Measurements from ENCODE around the gene GTF2IRD1.
"Not testable (repeated sequence)": the region's sequence is repeated elsewhere in the genome, so short reads cannot be mapped to it uniquely, and the experiment has no call there.

The GTF2IRD1 gene

DNA sequence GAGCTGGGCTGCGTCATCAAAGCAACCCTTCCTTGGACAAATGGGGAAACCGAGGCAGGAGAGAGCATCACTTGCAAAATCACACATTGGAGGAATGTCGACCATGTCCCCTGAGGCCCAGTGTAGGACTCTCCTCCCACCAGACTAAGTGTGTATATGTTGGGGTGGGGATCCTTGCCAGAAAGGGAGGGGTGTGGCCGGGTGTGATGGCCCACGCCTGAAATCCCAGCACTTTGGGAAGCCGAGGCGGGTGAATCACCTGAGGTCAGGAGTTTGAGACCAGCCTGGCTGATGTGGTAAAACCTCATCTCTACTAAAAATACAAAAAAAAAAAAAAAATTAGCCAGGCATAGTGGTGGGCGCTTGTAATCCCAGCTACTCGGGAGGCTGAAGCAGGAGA lies 23.3 kb upstream of the GTF2IRD1 start:
- not testable (repeated sequence) for DNase-seq

DNA sequence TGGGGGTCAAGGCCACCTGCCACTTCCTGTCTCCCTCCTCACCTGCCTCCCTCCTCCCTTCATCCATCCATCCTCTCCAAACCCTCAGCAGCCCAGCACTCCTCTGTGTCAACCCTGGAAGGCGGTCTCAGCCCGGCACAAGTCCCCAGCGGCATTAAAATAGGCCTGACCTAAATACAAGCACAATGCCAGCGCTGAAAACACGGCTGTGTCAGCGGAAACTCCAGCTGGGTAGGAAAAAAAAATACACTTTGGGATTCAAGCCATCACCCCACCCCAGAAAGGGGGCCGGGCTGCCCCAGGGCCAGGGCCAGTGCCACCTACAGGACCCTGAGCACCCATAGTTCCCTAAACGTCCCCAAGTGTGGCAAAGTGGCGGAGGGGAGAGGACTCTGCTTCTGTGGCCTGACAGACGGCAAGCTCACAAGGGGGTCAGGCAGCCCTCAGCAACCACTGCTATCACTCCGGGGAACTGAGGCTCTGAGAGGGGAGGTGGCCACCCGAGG lies 22.7 kb upstream of the GTF2IRD1 start:
- DNase-seq: no peak

DNA sequence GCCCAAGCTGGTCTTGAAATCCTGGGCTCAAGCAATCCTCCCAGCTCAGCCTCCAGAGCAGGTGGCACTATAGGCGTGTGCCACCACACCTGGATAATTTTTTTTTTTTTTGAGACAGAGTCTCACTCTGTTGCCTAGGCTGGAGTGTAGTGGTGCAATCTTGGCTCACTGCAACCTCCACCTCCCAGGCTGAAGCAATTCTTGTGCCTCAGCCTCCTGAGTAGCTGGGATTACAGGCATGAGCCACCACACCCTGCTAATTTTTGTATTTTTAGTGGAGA lies 16.5 kb upstream of the GTF2IRD1 start:
- DNase-seq: not testable (repeated sequence)

DNA sequence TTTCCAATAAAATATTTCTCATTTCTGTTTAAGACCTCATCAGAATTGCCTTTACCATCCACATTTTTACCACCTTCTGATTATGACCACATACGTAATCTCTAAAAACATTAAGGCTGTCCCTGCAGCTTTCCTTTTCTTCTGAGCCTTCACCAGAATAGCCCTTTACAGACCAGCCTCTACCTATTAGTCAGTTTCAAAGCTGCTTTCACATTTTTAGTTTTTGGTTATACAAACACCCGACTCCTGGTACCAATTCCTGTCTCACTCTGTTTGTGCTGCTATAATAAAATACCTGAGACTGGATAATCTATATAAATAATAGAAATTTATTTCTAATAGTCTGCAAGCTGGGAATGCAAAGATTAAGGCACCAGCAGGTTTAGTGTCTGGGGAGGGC lies 15.4 kb upstream of the GTF2IRD1 start:
- DNase-seq: no peak

DNA sequence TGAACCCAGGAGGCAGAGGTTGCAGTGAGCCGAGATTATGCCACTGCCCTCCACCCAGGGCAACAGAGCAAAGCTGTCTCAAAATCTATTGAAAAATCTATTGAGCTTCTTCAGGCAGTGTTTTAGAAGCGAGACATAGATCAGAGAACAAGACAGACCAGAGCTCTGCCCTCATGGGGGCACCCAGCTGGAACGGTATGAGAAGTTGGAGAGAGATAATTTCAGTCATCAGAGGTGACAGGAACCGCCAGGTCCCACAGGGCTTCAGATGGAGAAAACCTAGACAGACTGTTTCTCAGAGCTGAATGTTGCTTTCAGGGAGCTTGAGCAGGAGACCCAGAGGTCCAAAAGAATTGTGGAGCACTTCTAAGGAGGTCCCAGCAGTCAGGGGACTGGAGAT lies 14.2 kb upstream of the GTF2IRD1 start:
- no peak for DNase-seq

DNA sequence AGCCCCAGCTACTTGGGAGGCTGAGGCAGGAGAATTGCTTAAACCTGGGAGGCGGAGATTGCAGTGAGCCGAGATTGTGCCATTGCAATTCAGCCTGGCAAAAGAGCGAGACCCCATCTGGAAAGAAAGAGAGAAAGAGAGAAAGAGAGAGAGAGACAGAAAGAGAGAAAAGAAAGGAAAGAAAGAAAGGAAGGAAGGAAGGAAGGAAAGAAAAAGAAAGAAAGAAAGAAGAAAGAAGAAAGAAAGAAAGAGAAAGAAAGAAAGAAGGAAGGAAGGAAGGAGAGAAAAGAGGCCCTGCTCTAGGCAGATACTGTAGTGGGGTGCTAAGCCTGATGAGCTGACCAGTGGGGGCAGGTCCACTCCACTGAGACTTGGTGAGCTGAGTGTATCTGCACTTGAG lies 13.6 kb upstream of the GTF2IRD1 start:
- not testable (repeated sequence) for DNase-seq

DNA sequence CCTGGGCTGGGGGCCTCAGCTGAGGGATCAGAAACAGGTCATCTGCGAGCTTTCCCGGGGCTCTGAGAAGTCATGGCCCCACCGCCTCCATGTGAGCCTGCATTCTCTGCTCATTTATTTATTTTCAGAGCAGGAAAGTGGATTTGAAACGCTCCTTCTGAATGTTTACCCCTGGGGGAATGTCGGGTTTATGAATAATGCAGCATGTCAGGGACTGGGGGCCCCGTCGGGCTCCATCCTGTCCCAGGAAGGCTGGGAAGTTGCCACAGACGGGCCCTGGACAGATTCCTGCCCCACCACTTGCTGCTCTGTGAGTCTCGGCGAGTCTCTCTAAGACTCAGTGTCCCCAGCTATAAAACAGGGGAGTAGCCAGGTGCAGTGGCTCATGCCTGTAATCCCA lies 11.9 kb upstream of the GTF2IRD1 start:
- no peak for DNase-seq

GRCh38 chr7:74443543-74444247 lies 10.0 kb upstream of the GTF2IRD1 start:
- DNase-seq: peak; percentile 79

- DNase-seq: no peak
These were observed 4.6 kb upstream of the GTF2IRD1 start for GRCh38 chr7:74449144-74449543.

GRCh38 chr7:74449809-74450397 lies 3.8 kb upstream of the GTF2IRD1 start:
- no peak for DNase-seq

GRCh38 chr7:74452748-74453321 lies 871 bp upstream of the GTF2IRD1 start:
- DNase-seq: peak; percentile 15

DNA sequence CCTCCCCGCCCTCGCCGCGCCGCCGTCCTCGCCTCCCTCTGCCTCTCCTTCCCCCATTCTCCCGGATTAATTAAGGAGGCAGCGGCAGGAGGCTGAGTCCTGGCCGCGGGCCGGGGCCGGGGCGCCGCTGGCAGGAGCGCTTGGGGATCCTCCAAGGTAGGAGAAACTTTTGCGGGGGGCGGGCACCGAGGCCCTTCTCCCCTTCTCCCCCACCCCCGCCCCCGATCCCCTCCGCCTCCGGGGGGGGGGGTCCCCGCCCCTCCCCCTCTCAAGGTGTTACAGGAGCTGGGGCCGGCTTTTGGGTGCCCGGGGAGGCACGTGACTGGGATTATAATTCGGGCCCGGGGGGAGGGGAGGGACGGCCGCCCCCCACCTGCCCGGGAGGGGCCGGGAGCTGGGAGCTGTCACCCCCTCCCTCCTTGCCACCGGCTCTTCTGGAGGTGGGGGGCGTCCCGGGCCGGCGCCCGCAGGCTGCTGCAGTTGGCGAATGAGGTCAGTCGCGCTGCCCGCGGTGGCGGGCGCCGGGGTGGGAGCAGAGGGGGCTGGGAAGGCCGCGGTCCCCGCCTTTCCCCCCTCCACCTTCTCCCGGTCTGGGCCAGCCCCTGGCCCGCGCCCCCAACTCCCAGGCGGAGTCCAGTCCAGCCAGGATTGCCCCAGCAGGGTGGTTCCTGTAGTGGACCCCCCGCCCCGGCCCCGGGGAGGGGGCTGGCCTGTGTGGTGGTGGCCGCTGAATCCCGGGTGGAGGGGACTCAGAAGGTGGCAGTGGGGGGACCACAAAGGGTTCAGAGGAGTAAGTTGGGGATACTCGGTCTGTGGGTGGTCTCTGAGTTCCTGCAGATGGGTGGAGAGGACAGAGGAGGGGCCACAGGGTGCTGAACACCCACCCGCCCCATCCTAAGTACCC lies 567 bp downstream of the GTF2IRD1 start:
- DNase-seq: no peak

- no peak for DNase-seq
These were observed 1.2 kb downstream of the GTF2IRD1 start for GRCh38 chr7:74454925-74455288.

DNA sequence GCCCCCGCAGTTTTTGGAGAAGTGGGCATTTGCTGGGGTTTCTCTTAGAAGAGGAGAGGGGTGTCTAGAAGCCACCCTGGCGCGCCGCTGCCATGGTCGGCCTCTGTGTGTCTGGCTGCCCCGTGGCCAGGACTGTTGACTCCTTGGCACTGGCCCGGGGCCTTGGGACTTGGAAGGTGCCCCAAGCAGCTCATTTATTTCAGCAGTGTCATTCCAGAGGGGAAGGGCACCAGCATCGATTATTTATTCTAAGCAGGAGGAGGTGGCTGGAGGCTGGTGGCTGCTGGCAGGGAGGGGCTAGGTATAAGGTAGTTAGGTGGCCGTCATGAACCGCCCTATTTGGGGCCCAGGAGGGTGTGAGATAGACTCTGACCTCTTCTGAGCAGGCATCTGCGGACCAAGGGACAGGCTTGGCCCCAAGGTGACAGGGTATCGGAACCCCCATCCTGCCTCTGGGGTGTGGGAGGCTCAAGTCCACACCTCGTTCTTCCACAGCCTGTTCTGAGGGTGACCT lies 1.6 kb downstream of the GTF2IRD1 start:
- DNase-seq: no peak

- DNase-seq: no peak
These were observed 2.2 kb downstream of the GTF2IRD1 start for GRCh38 chr7:74455928-74456327.

DNA sequence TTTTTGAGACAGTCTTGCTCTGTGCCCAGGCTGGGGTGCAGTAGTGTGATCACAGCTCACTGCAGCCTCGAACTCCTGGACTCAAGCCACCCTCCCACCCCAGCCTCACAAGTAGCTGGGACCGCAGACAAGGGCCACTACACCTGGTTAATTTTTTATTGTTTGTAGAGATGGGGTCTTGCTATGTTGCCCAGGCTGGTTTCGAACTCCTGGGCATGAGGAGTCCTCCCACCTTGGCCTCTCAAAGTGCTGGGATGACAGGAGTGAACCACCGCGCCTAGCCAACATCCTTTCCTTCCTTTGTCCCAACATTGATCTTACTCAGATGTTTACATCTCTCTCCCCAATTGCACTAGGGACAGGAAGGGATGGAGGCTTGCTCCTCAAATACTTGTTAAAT lies 3.3 kb downstream of the GTF2IRD1 start:
- no peak for DNase-seq

- DNase-seq: no peak
These were observed 8.4 kb downstream of the GTF2IRD1 start for GRCh38 chr7:74461970-74462706.

DNA sequence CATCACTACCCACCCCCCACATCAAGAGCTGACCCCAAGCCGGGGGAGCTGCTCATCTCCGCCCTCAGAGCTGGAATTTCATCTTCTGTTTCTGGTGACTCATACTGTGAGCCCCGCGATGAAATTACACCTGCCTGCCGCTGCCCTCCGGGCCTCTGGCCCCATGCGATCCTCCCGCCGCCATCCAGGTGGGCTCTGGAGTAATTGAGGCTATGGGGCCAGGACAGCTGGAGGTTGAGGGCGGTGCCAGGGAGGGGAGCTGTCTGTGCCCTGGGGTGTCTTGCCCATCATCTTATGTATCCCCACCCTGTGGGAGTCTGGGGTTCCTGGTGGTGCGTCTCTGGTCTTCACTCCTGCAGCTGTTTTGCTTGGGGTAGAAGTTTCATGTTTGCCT lies 9.0 kb downstream of the GTF2IRD1 start:
- DNase-seq: no peak

GRCh38 chr7:74464931-74465886 lies 11.5 kb downstream of the GTF2IRD1 start:
- no peak for DNase-seq

GRCh38 chr7:74466196-74466813 lies 12.6 kb downstream of the GTF2IRD1 start:
- peak; percentile 20 for DNase-seq

- DNase-seq: no peak
These were observed 14.2 kb downstream of the GTF2IRD1 start for GRCh38 chr7:74467876-74468275.

Measured in NCI-H2227 treated with DMSO at 0.1 percent for 48 hours (cell line).